Testis (tissue), 3 donors: Measurements from ENCODE around the gene BLTP1. TPM values are rescaled to one million over a fixed set of nuclear protein-coding genes. Genes with fewer than 3 reads are reported as not detected.

Experiments used
- DNase-seq: peaks from one replicate; pipeline ENCODE4 v3.0.0-alpha.2; 2019
- H3K27ac ChIP-seq, 2 donors: fragments of 200-600 bp; sonication (generic); one replicate each; pipeline ENCODE4 v1.5.1; 2019
- H3K27me3 ChIP-seq: fragments of 200-600 bp; sonication (generic); one replicate; pipeline ENCODE4 v1.5.1; 2019
- H3K36me3 ChIP-seq: fragments of 200-600 bp; sonication (generic); one replicate; pipeline ENCODE4 v1.5.1; 2017; ENCODE audit warnings: low read depth; ENCODE audit errors: missing control alignments
- H3K4me1 ChIP-seq: fragments of 200-600 bp; sonication (generic); one replicate; pipeline ENCODE4 v1.5.1; 2019
- H3K4me3 ChIP-seq, 2 donors: fragments of 200-600 bp; sonication (generic); one replicate each; pipeline ENCODE4 v1.5.1; 2017 to 2019
- H3K9me3 ChIP-seq: fragments of 200-600 bp; sonication (generic); one replicate; pipeline ENCODE4 v1.5.1; 2017
- CTCF ChIP-seq, 3 experiments: fragments of 450-650 bp in 2 of 3; fragments of 200-600 bp in 1 of 3; sonication (generic) in 1 of 3; IDR thresholded peaks; one replicate each; pipeline ENCODE4 v1.5.1; 2016 to 2019; ENCODE audit warnings: antibody characterized with exemption in 3 of 3, mild to moderate bottlenecking in 2 of 3, moderate library complexity in 1 of 3
- POLR2A ChIP-seq: fragments of 450-650 bp; IDR thresholded peaks from one replicate; pipeline ENCODE4 v1.6.1; 2017; ENCODE audit warnings: antibody characterized with exemption, mild to moderate bottlenecking, moderate library complexity
- whole genome bisulfite sequencing, 2 donors: methylation state at CpG; one replicate each; pipeline ENCODE4 v1.1.5; 2018; 5-methylcytosine and 5-hydroxymethylcytosine counted together
- intact Hi-C: fragments of 100-400 bp; cut with DNase I; formaldehyde crosslinking; loops from one replicate; pipeline ENCODE4 v1.15.1; 2023; ENCODE audit warnings: low total_unique reads
- polyA plus RNA-seq: library from polyadenylated mRNA; stranded (reverse); fragments of 350-450 nt; fragmentation: Illumina TruSeq; extraction: RNeasy Lipid Tissue Mini Kit (QIAGEN cat#74804); gene quantifications from one replicate; pipeline ENCODE4 v1.2.3, GENCODE V29; 2014; ENCODE audit warnings: low read depth, low replicate concordance; ENCODE audit not compliant: insufficient read depth
- total RNA-seq, 2 donors: library from RNA; depleted of rRNA; stranded (reverse); fragments of >200 nt; gene quantifications; one replicate each; pipeline ENCODE4 v1.2.3, GENCODE V29; 2016

BLTP1 gene
- total and polyA plus RNA-seq, 3 donors from 2014 or later: 42.9 to 139 (median 133) TPM

GRCh38 chr4:122129061-122129460, 23.1 kb upstream of the BLTP1 start:
- no peak for DNase-seq
- no peak overlapping the region for H3K4me3 ChIP-seq
- H3K4me1 ChIP-seq: no peaks in the 10 kb centered on the region
- H3K36me3 ChIP-seq: no peaks in the 10 kb centered on the region
- WGBS, 2 donors: 87 to 89% methylated on average over 1 of the region's 1 CpG
- TF ChIP-seq POLR2A: no peak
- no peak for TF ChIP-seq CTCF (IDR thresholded peaks at IDR 0.05)
- intact Hi-C loops: no loop called here
- no peaks in the 10 kb centered on the region for H3K9me3 ChIP-seq
- H3K27ac ChIP-seq: no peak overlapping the region
- H3K27me3 ChIP-seq: no peaks in the 10 kb centered on the region

- no peak for DNase-seq
- no peak overlapping the region for H3K27ac ChIP-seq
- no peaks in the 10 kb centered on the region for H3K9me3 ChIP-seq
- H3K4me3 ChIP-seq: no peak overlapping the region
- H3K27me3 ChIP-seq: no peaks in the 10 kb centered on the region
- intact Hi-C loops: no loop called here
- WGBS, 2 donors: 85% methylated on average over 5 of the region's 5 CpGs
- H3K4me1 ChIP-seq: no peaks in the 10 kb centered on the region
- TF ChIP-seq CTCF (IDR thresholded peaks at IDR 0.05) (no peak), POLR2A (no peak)
- no peaks in the 10 kb centered on the region for H3K36me3 ChIP-seq
Observed at GRCh38 chr4:122131562-122132157, 20.5 kb upstream of the BLTP1 start.

GRCh38 chr4:122132891-122133290, 19.2 kb upstream of the BLTP1 start:
- H3K27me3 ChIP-seq: no peaks in the 10 kb centered on the region
- intact Hi-C loops: no loop called here
- TF ChIP-seq CTCF (IDR thresholded peaks at IDR 0.05) (no peak), POLR2A (no peak)
- 81 to 88% methylated on average over 3 of the region's 3 CpGs for WGBS, 2 donors
- H3K4me1 ChIP-seq: no peaks in the 10 kb centered on the region
- no peak for DNase-seq
- no peaks in the 10 kb centered on the region for H3K9me3 ChIP-seq
- H3K36me3 ChIP-seq: no peaks in the 10 kb centered on the region
- H3K4me3 ChIP-seq: no peak overlapping the region
- H3K27ac ChIP-seq: no peak overlapping the region

- 73 to 74% methylated on average over 3 of the region's 3 CpGs for WGBS, 2 donors
- no peak overlapping the region for H3K27ac ChIP-seq
- no peaks in the 10 kb centered on the region for H3K4me1 ChIP-seq
- no peak overlapping the region for H3K4me3 ChIP-seq
- no peak for DNase-seq
- H3K27me3 ChIP-seq: no peaks in the 10 kb centered on the region
- H3K9me3 ChIP-seq: no peaks in the 10 kb centered on the region
- intact Hi-C loops: no loop called here
- no peak for TF ChIP-seq POLR2A
- no peak for TF ChIP-seq CTCF (IDR thresholded peaks at IDR 0.05)
- H3K36me3 ChIP-seq: no peaks in the 10 kb centered on the region
Observed at GRCh38 chr4:122139139-122139538, 13.0 kb upstream of the BLTP1 start.

GRCh38 chr4:122140834-122141233, 11.3 kb upstream of the BLTP1 start:
- no peaks in the 10 kb centered on the region for H3K27me3 ChIP-seq
- TF ChIP-seq POLR2A (no peak), CTCF (IDR thresholded peaks at IDR 0.05) (no peak)
- H3K27ac ChIP-seq: no peak overlapping the region
- H3K4me3 ChIP-seq: no peak overlapping the region
- DNase-seq: no peak
- H3K9me3 ChIP-seq: no peaks in the 10 kb centered on the region
- H3K36me3 ChIP-seq: no peaks in the 10 kb centered on the region
- no peaks in the 10 kb centered on the region for H3K4me1 ChIP-seq
- WGBS, 2 donors: 91 to 93% methylated on average over 5 of the region's 5 CpGs
- intact Hi-C loops: no loop called here
